ENCODE data around the gene BCAS3. TPM values are rescaled to one million over a fixed set of nuclear protein-coding genes. Genes with fewer than 3 reads are reported as not detected.

Gene BCAS3
- total RNA-seq, 1 donor from 2014 or later = 29.6 TPM

- peaks cover 23% of the 10 kb centered on the region for H3K27me3 ChIP-seq (ENCODE audit: low read depth)
- TF ChIP-seq CTCF (IDR thresholded peaks at IDR 0.05) = no peak
- ATAC-seq (no peak), DNase-seq (no peak)
- H3K27ac ChIP-seq = peak overlapping the region; percentile 56
- H3K36me3 ChIP-seq = no peaks in the 10 kb centered on the region
- intact Hi-C loops (cut with DNase I) = no loop called here
- no peaks in the 10 kb centered on the region for H3K9me3 ChIP-seq
- H3K4me3 ChIP-seq = no peak overlapping the region
- H3K4me1 ChIP-seq = peaks cover 15% of the 10 kb centered on the region
Measured at GRCh38 chr17:61420052-61420451, 742.4 kb downstream of the BCAS3 start.

GRCh38 chr17:61420745-61421398 is 743.2 kb downstream of the BCAS3 start:
- Histone ChIP-seq H3K36me3 (no peaks in the 10 kb centered on the region), H3K27ac (no peak overlapping the region), H3K27me3 (ENCODE audit: low read depth) (peaks cover 30% of the 10 kb centered on the region), H3K4me3 (no peak overlapping the region), H3K4me1 (peaks cover 14% of the 10 kb centered on the region), H3K9me3 (no peaks in the 10 kb centered on the region)
- DNase-seq (no peak), ATAC-seq (no peak)
- intact Hi-C loops (cut with DNase I) = no loop called here
- no peak for TF ChIP-seq CTCF (IDR thresholded peaks at IDR 0.05)

GRCh38 chr17:61421460-61421859 is 743.8 kb downstream of the BCAS3 start:
- H3K4me1 ChIP-seq = peaks cover 9% of the 10 kb centered on the region
- intact Hi-C loops (cut with DNase I) = no loop called here
- H3K4me3 ChIP-seq = no peak overlapping the region
- no peak for DNase-seq
- H3K9me3 ChIP-seq = no peaks in the 10 kb centered on the region
- no peaks in the 10 kb centered on the region for H3K36me3 ChIP-seq
- H3K27ac ChIP-seq = no peak overlapping the region
- no peak for TF ChIP-seq CTCF (IDR thresholded peaks at IDR 0.05)
- peaks cover 30% of the 10 kb centered on the region for H3K27me3 ChIP-seq (ENCODE audit: low read depth)
- ATAC-seq = no peak

GRCh38 chr17:61422116-61422799 is 744.6 kb downstream of the BCAS3 start:
- no peak overlapping the region for H3K27ac ChIP-seq
- peaks cover 30% of the 10 kb centered on the region for H3K27me3 ChIP-seq (ENCODE audit: low read depth)
- peaks cover 2% of the 10 kb centered on the region for H3K4me1 ChIP-seq
- intact Hi-C loops (cut with DNase I) = no loop called here
- DNase-seq (no peak), ATAC-seq (no peak)
- H3K4me3 ChIP-seq = no peak overlapping the region
- no peaks in the 10 kb centered on the region for H3K9me3 ChIP-seq
- H3K36me3 ChIP-seq = no peaks in the 10 kb centered on the region
- no peak for TF ChIP-seq CTCF (IDR thresholded peaks at IDR 0.05)

GRCh38 chr17:61422869-61423268 is 745.2 kb downstream of the BCAS3 start:
- Histone ChIP-seq H3K9me3 (no peaks in the 10 kb centered on the region), H3K27me3 (ENCODE audit: low read depth) (peaks cover 30% of the 10 kb centered on the region), H3K27ac (no peak overlapping the region), H3K4me1 (no peaks in the 10 kb centered on the region), H3K36me3 (no peaks in the 10 kb centered on the region), H3K4me3 (no peak overlapping the region)
- intact Hi-C loops (cut with DNase I) = no loop called here
- DNase-seq (no peak), ATAC-seq (no peak)
- no peak for TF ChIP-seq CTCF (IDR thresholded peaks at IDR 0.05)
